MCF 10A (cell line): ENCODE data around the gene SLC12A3. TPM values are rescaled to one million over a fixed set of nuclear protein-coding genes. Genes with fewer than 3 reads are reported as not detected.

Experiments used
- BruUV-seq: library from RNA; stranded (reverse); fragments of 400-500 nt; replicated peaks from 2 replicates; lab custom pipeline; 2021; lab: Mats Ljungman, UMichigan
- CTCF ChIA-PET: fragments of 300-600 bp; sonication (Branson Sonifier 250); formaldehyde crosslinking; extraction: SDS; loops from one replicate; lab custom pipeline; 2021; ENCODE audit warnings: antibody characterized with exemption, inconsistent platforms; lab: Yijun Ruan, JAX
- POLR2A ChIA-PET: fragments of 300-600, 350-650 bp; sonication (Branson Sonifier 250); formaldehyde crosslinking; extraction: SDS; loops from one replicate; lab custom pipeline; 2020; ENCODE audit warnings: antibody characterized with exemption, inconsistent platforms; lab: Yijun Ruan, JAX
- DNase-seq: peaks from one replicate; pipeline ENCODE4 v3.0.0-alpha.2; 2018; ENCODE audit not compliant: unreplicated experiment
- H3K27ac Mint-ChIP-seq: one replicate; pipeline ENCODE4 v1.8.0; 2022; ENCODE audit warnings: mild to moderate bottlenecking, low read depth, mixed read lengths; ENCODE audit not compliant: unreplicated experiment
- H3K27me3 Mint-ChIP-seq: one replicate; pipeline ENCODE4 v1.8.0; 2022; ENCODE audit warnings: mixed read lengths; ENCODE audit not compliant: insufficient read depth, unreplicated experiment
- H3K36me3 Mint-ChIP-seq: one replicate; pipeline ENCODE4 v1.8.0; 2022; ENCODE audit warnings: mild to moderate bottlenecking, moderate library complexity, mixed read lengths; ENCODE audit not compliant: insufficient read depth, unreplicated experiment
- H3K4me1 Mint-ChIP-seq: one replicate; pipeline ENCODE4 v1.8.0; 2022; ENCODE audit warnings: mixed read lengths; ENCODE audit not compliant: insufficient read depth, unreplicated experiment
- H3K4me3 Mint-ChIP-seq: one replicate; pipeline ENCODE4 v1.8.0; 2022; ENCODE audit warnings: mild to moderate bottlenecking, moderate library complexity, mixed read lengths; ENCODE audit not compliant: unreplicated experiment
- H3K9me3 Mint-ChIP-seq: one replicate; pipeline ENCODE4 v1.8.0; 2022; ENCODE audit warnings: mixed read lengths; ENCODE audit not compliant: unreplicated experiment
- intact Hi-C: fragments of 100-400 bp; cut with micrococcal nuclease; formaldehyde crosslinking; loops from 2 replicates; pipeline ENCODE4 v1.14.1; 2022
- total RNA-seq: library from RNA; stranded (reverse); gene quantifications from 2 replicates; pipeline ENCODE4 v1.2.3, GENCODE V29; 2022
- TF ChIP-seq, protein P1 (sequence below): fragments of 200-600 bp; IDR thresholded peaks from one replicate; pipeline ENCODE4 v1.8.0; 2022; ENCODE audit warnings: antibody characterized with exemption, mild to moderate bottlenecking; ENCODE audit not compliant: unreplicated experiment

SLC12A3 gene
- total RNA-seq, 1 experiment from 2014 or later: not detected

- ChIA-PET POLR2A (interaction anchor here (1.0 to 1.2 kb wide), 2 partner anchors 12 to 14 kb away, joined by 4 read pairs; partner anchors contain the start of gene HERPUD1), CTCF (interaction anchor here (0.6 to 1.2 kb wide), 5 partner anchors 16 to 103 kb away, joined by 3 read pairs; partner anchors contain the start of gene NLRC5)
- H3K4me1 Mint-ChIP-seq: no peaks in the 10 kb centered on the region
- H3K27ac Mint-ChIP-seq: no peak overlapping the region
- intact Hi-C loops: no loop called here
- H3K36me3 Mint-ChIP-seq: no peaks in the 10 kb centered on the region
- BruUV-seq: no TSS peak
- TF ChIP-seq, protein P1, sequence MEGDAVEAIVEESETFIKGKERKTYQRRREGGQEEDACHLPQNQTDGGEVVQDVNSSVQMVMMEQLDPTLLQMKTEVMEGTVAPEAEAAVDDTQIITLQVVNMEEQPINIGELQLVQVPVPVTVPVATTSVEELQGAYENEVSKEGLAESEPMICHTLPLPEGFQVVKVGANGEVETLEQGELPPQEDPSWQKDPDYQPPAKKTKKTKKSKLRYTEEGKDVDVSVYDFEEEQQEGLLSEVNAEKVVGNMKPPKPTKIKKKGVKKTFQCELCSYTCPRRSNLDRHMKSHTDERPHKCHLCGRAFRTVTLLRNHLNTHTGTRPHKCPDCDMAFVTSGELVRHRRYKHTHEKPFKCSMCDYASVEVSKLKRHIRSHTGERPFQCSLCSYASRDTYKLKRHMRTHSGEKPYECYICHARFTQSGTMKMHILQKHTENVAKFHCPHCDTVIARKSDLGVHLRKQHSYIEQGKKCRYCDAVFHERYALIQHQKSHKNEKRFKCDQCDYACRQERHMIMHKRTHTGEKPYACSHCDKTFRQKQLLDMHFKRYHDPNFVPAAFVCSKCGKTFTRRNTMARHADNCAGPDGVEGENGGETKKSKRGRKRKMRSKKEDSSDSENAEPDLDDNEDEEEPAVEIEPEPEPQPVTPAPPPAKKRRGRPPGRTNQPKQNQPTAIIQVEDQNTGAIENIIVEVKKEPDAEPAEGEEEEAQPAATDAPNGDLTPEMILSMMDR: no peak
- no peak for DNase-seq
- peaks cover 30% of the 10 kb centered on the region for H3K27me3 Mint-ChIP-seq
- no peaks in the 10 kb centered on the region for H3K9me3 Mint-ChIP-seq
- no peak overlapping the region for H3K4me3 Mint-ChIP-seq
Measured at GRCh38 chr16:56919099-56919800, 54.2 kb downstream of the SLC12A3 start.

GRCh38 chr16:56921571-56921970 lies 56.6 kb downstream of the SLC12A3 start:
- intact Hi-C loops: no loop called here
- H3K36me3 Mint-ChIP-seq: no peaks in the 10 kb centered on the region
- H3K27me3 Mint-ChIP-seq: peaks cover 30% of the 10 kb centered on the region
- H3K4me3 Mint-ChIP-seq: no peak overlapping the region
- no peak overlapping the region for H3K27ac Mint-ChIP-seq
- no peaks in the 10 kb centered on the region for H3K9me3 Mint-ChIP-seq
- no peaks in the 10 kb centered on the region for H3K4me1 Mint-ChIP-seq
- BruUV-seq: no TSS peak
- CTCF ChIA-PET: no interaction called here
- POLR2A ChIA-PET: no interaction called here
- no peak for DNase-seq
- TF ChIP-seq, protein P1: no peak

DNA sequence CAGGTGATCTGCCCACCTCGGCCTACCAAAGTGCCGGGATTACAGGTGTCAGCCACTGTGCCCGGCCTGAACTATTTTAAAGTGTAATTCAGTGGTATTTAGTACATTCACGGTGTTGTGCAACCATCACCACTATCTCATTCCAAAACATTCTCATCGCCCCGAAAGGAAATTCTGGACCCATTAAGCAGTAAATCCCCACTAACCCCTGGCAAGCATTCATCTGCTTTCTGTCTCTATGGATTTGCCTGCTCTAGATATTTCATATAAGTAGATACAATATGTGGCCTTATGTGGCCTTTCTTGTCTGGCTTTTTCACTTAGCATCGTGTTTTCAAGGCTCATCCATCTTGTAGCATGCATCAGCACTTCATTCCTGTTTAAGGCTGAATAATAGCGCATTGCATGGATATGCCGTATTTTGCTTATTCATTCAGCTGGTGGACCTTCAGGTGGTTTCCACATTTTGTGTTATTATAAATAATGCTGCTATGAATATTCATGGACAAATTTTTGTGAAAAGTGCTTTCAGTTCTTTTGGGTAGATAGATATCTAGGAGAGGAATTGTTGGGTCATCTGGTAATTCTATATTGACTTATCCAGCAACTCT lies 58.6 kb downstream of the SLC12A3 start:
- Mint-ChIP-seq H3K27me3 (peaks cover 12% of the 10 kb centered on the region), H3K36me3 (no peaks in the 10 kb centered on the region), H3K9me3 (no peaks in the 10 kb centered on the region), H3K4me1 (no peaks in the 10 kb centered on the region), H3K4me3 (no peak overlapping the region), H3K27ac (no peak overlapping the region)
- BruUV-seq: no TSS peak
- POLR2A ChIA-PET: interaction anchor here (1.0 to 2.0 kb wide), 2 partner anchors 9 to 40 kb away, joined by 3 to 7 read pairs; partner anchors contain the start of gene HERPUD1
- DNase-seq: no peak
- TF ChIP-seq, protein P1: no peak
- intact Hi-C loops: no loop called here
- CTCF ChIA-PET: interaction anchor here (0.5 kb wide), 1 partner anchor 11 kb away, joined by 4 read pairs; no protein-coding TSS in a partner anchor

GRCh38 chr16:56927471-56927870 lies 62.5 kb downstream of the SLC12A3 start:
- Mint-ChIP-seq H3K4me3 (no peak overlapping the region), H3K27ac (no peak overlapping the region), H3K27me3 (no peaks in the 10 kb centered on the region), H3K36me3 (peaks cover 9% of the 10 kb centered on the region), H3K9me3 (no peaks in the 10 kb centered on the region), H3K4me1 (no peaks in the 10 kb centered on the region)
- CTCF ChIA-PET: interaction anchor here (0.6 kb wide), 1 partner anchor 71 kb away, joined by 3 read pairs; no protein-coding TSS in a partner anchor
- TF ChIP-seq, protein P1: no peak
- no peak for DNase-seq
- BruUV-seq: no TSS peak
- POLR2A ChIA-PET: interaction anchor here (0.6 to 1.6 kb wide), 3 partner anchors 12 to 309 kb away, joined by 3 to 4 read pairs (median 3); no protein-coding TSS in a partner anchor
- intact Hi-C loops: no loop called here
